IMR-90 (cell line): ENCODE results near the gene UBL4A. TPM values are rescaled to one million over a fixed set of nuclear protein-coding genes. Genes with fewer than 3 reads are reported as not detected.

Source experiments
- ATAC-seq: fragments of 200-7000 bp; cut with Tn5 transposase; 2 replicates; pipeline ENCODE4 v1.9.1; 2020; ENCODE audit warnings: low read depth, mild to moderate bottlenecking, moderate library complexity
- BruUV-seq: library from RNA; stranded (reverse); fragments of 400-500 nt; replicated peaks from 2 replicates; lab custom pipeline; 2021; lab: Mats Ljungman, UMichigan
- CTCF ChIA-PET: fragments of 300-600 bp; formaldehyde crosslinking; extraction: SDS; loops from one replicate; lab custom pipeline; 2021; ENCODE audit warnings: antibody characterized with exemption; lab: Yijun Ruan, JAX
- POLR2A ChIA-PET: fragments of 300-600 bp; sonication (Branson Sonifier 250); formaldehyde crosslinking; loops from one replicate; lab custom pipeline; 2022; ENCODE audit warnings: antibody characterized with exemption; ENCODE audit not compliant: unreplicated experiment; lab: Charles Lee
- DNase-seq: peaks from one replicate; pipeline ENCODE4 v3.0.0; 2013
- H2AFZ ChIP-seq: replicated peaks from 2 replicates; pipeline ENCODE3; 2013; ENCODE audit warnings: low read length, mild to moderate bottlenecking; ENCODE audit not compliant: poor library complexity
- H2AK5ac ChIP-seq: 2 replicates; pipeline ENCODE4 v1.6.1; 2013; ENCODE audit warnings: low read depth, low read length, inconsistent platforms
- H2AK9ac ChIP-seq: replicated peaks from 2 replicates; pipeline ENCODE3; 2013; ENCODE audit warnings: mild to moderate bottlenecking, low read depth, low read length, moderate library complexity; ENCODE audit not compliant: poor library complexity
- H2BK120ac ChIP-seq: 2 replicates; pipeline ENCODE4 v1.6.1; 2013; ENCODE audit warnings: low read depth, low read length, inconsistent platforms
- H2BK15ac ChIP-seq: 3 replicates; pipeline ENCODE4 v1.6.1; 2013; ENCODE audit warnings: low read depth, low read length, inconsistent platforms
- H2BK20ac ChIP-seq: 2 replicates; pipeline ENCODE4 v1.6.1; 2013; ENCODE audit warnings: low read depth, mild to moderate bottlenecking, inconsistent platforms, low read length, moderate library complexity
- H2BK5ac ChIP-seq: 2 replicates; pipeline ENCODE4 v1.6.1; 2013; ENCODE audit warnings: mild to moderate bottlenecking, low read depth, low read length, inconsistent platforms; ENCODE audit not compliant: poor library complexity, severe bottlenecking
- H3K14ac ChIP-seq: replicated peaks from 2 replicates; pipeline ENCODE4 v1.6.1; 2013; ENCODE audit warnings: low read depth, low read length, inconsistent platforms
- H3K18ac ChIP-seq: 2 replicates; pipeline ENCODE4 v1.6.1; 2013; ENCODE audit warnings: low read depth, low read length, control low read depth
- H3K23ac ChIP-seq: 2 replicates; pipeline ENCODE4 v1.6.1; 2013; ENCODE audit warnings: low read depth, low read length, inconsistent platforms
- H3K27ac ChIP-seq: 2 replicates; pipeline ENCODE4 v1.5.1; 2013; ENCODE audit warnings: mild to moderate bottlenecking, control low read depth, low read length; ENCODE audit not compliant: insufficient read depth
- H3K27me3 ChIP-seq: 2 replicates; pipeline ENCODE4 v1.6.1; 2013; ENCODE audit warnings: low read length; ENCODE audit not compliant: control insufficient read depth, insufficient read depth
- H3K36me3 ChIP-seq: 2 replicates; pipeline ENCODE4 v1.6.1; 2013; ENCODE audit warnings: low read length, mixed read lengths; ENCODE audit not compliant: control insufficient read depth, insufficient read depth
- H3K4ac ChIP-seq: 2 replicates; pipeline ENCODE4 v1.6.1; 2013; ENCODE audit warnings: low read depth, low read length, inconsistent platforms
- H3K4me1 ChIP-seq: 2 replicates; pipeline ENCODE4 v1.6.1; 2013; ENCODE audit warnings: low read length, mixed read lengths; ENCODE audit not compliant: control insufficient read depth, insufficient read depth
- H3K4me2 ChIP-seq: 2 replicates; pipeline ENCODE4 v1.6.1; 2013; ENCODE audit warnings: low read depth, mild to moderate bottlenecking, control low read depth, low read length, moderate library complexity
- H3K4me3 ChIP-seq: 2 replicates; pipeline ENCODE4 v1.5.1; 2013; ENCODE audit warnings: low read depth, mild to moderate bottlenecking, control low read depth, low read length, moderate library complexity; ENCODE audit not compliant: insufficient read depth
- H3K56ac ChIP-seq: 2 replicates; pipeline ENCODE4 v1.6.1; 2013; ENCODE audit warnings: low read length, inconsistent platforms; ENCODE audit not compliant: insufficient read depth; ENCODE audit errors: extremely low read depth
- H3K79me1 ChIP-seq, 2 experiments: 2 replicates each; pipeline ENCODE4 v1.6.1; 2013; ENCODE audit warnings: low read length in 2 of 2, inconsistent platforms in 1 of 2, low read depth in 1 of 2
- H3K9ac ChIP-seq: 2 replicates; pipeline ENCODE4 v1.6.1; 2013; ENCODE audit warnings: low read depth, low read length, control low read depth
- H3K9me1 ChIP-seq: 2 replicates; pipeline ENCODE4 v1.6.1; 2013; ENCODE audit warnings: low read length, inconsistent platforms; ENCODE audit not compliant: insufficient read depth
- H3K9me3 ChIP-seq: 2 replicates; pipeline ENCODE4 v1.6.1; 2013; ENCODE audit warnings: low read length; ENCODE audit not compliant: control insufficient read depth, insufficient read depth
- H4K20me1 ChIP-seq: 2 replicates; pipeline ENCODE4 v1.6.1; 2013; ENCODE audit warnings: low read length, inconsistent platforms; ENCODE audit not compliant: insufficient read depth
- H4K5ac ChIP-seq: 2 replicates; pipeline ENCODE4 v1.6.1; 2013; ENCODE audit warnings: mild to moderate bottlenecking, low read depth, low read length, control low read depth
- H4K8ac ChIP-seq, 2 experiments: 2 replicates each; pipeline ENCODE4 v1.6.1; 2013; ENCODE audit warnings: low read depth in 2 of 2, low read length in 2 of 2, control low read depth in 1 of 2, inconsistent platforms in 1 of 2
- H4K91ac ChIP-seq: 2 replicates; pipeline ENCODE4 v1.6.1; 2013; ENCODE audit warnings: low read depth, low read length, inconsistent platforms; ENCODE audit not compliant: insufficient read depth
- POLR2A ChIP-seq: IDR thresholded peaks from 2 replicates; pipeline ENCODE4 v1.6.1; 2012; ENCODE audit warnings: mild to moderate bottlenecking, low read depth, low read length
- USF2 ChIP-seq: fragments of 150-350 bp; IDR thresholded peaks from 2 replicates; pipeline ENCODE4 v1.6.1; 2017; ENCODE audit warnings: mild to moderate bottlenecking, antibody characterized with exemption, low read length, low read depth
- WGBS, 2 experiments: methylation state at CpG; one replicate each; pipeline versions ENCODE4 v1.1.5 to v1.1.7; 2013; ENCODE audit warnings: missing lambda C conversion rate in 2 of 2; ENCODE audit not compliant: insufficient read length in 1 of 2; ENCODE audit errors: extremely low coverage in 2 of 2; 5-methylcytosine and 5-hydroxymethylcytosine counted together
- dilution Hi-C: fragments of 300-500 bp; cut with HindIII; formaldehyde crosslinking; loops from one replicate; pipeline ENCODE4 v1.14.3; 2018; ENCODE audit warnings: low sequenced_read_pairs; ENCODE audit not compliant: unreplicated experiment
- in situ Hi-C: fragments of 300-500 bp; cut with MboI; formaldehyde crosslinking; loops from 3 replicates; pipeline ENCODE4 v1.14.3; 2019; ENCODE audit warnings: low sequenced_read_pairs, inconsistent platforms, mixed read lengths
- intact Hi-C: fragments of 100-400 bp; cut with micrococcal nuclease; formaldehyde crosslinking; loops from 2 replicates; pipeline ENCODE4 v1.10.0; 2022
- polyA plus RNA-seq, 3 experiments: library from polyadenylated mRNA; depleted of rRNA; stranded (reverse); fragments of >200 nt; gene quantifications; 2 replicates each; pipeline ENCODE4 v1.2.3, GENCODE V29; 2012; ENCODE audit warnings: low replicate concordance in 1 of 3
- total RNA-seq: library from RNA; depleted of rRNA; stranded (reverse); fragments of >200 nt; gene quantifications from 2 replicates; pipeline ENCODE4 v1.2.3, GENCODE V29; 2012

UBL4A gene
- total and polyA plus RNA-seq, 2 of the 4 experiments (the other 2 are of a cell fraction): 24.6 to 28.3 TPM

GRCh38 chrX:154443992-154444754, 42.2 kb downstream of the UBL4A start, which contains the start of gene FAM50A:
Gene FAM50A, plus strand, starts transcription at chrX:154444141. Its CDS starts 95 bp downstream, at chrX:154444236.
- BruUV-seq: no TSS peak
- Histone ChIP-seq H3K14ac (peak within 1 kb of the TSS; percentile 79), H3K4me3 (peak within 1 kb of the TSS; percentile 94), H3K4ac (peak within 1 kb of the TSS; percentile 80), H3K9me1 (no peaks in the 10 kb centered on the region), H2BK120ac (no peak within 1 kb of the TSS), H3K18ac (peak within 1 kb of the TSS; percentile 6; the same call in 1 of the 2 replicates), H3K56ac (no peak within 1 kb of the TSS), H3K27ac (peak within 1 kb of the TSS; percentile 90), H4K8ac (peak within 1 kb of the TSS; percentile 52 to 66; a peak in 2 of 4 replicates), H2BK15ac (no peak within 1 kb of the TSS), H3K36me3 (peaks cover 51% of the 10 kb centered on the region), H4K5ac (peak within 1 kb of the TSS; percentile 68), H2BK20ac (no peak within 1 kb of the TSS), H3K27me3 (no peaks in the 10 kb centered on the region), H4K20me1 (peaks cover under 1% of the 10 kb centered on the region), H4K91ac (peak within 1 kb of the TSS; percentile 51), H2AFZ (peak within 1 kb of the TSS; percentile 91), H2AK9ac (peak within 1 kb of the TSS; percentile 97), H2BK5ac (peak within 1 kb of the TSS; percentile 63), H3K4me2 (peak within 1 kb of the TSS; percentile 95), H3K4me1 (peaks cover 8% of the 10 kb centered on the region; the same call in 1 of the 2 replicates), H3K79me1 (peaks cover 0 to 27% of the 10 kb centered on the region in 2 experiments; a peak in 2 of 4 replicates), H3K9ac (peak within 1 kb of the TSS; percentile 91), H2AK5ac (peak within 1 kb of the TSS; percentile 91), H3K9me3 (no peaks in the 10 kb centered on the region; the same call in 1 of the 2 replicates), H3K23ac (peak within 1 kb of the TSS; percentile 82)
- peak; percentile 91 for ATAC-seq
- ChIA-PET POLR2A (no interaction called here), CTCF (no interaction called here)
- peak; percentile 42 for DNase-seq
- dilution Hi-C loops: no loop called here
- TF ChIP-seq POLR2A: no peak
- peak; percentile 49 for TF ChIP-seq USF2
- in situ Hi-C loops: no loop called here
- intact Hi-C loops: loop anchor here (1.0 kb wide), 1 partner anchor 35 kb away; the partner anchor contains the start of gene DNASE1L1
- 27% methylated on average over 80 of the region's 94 CpGs; no CpG with 5 or more reads in 1 of the 2 experiments for WGBS, 2 experiments
